Ishikawa (cell line): Measurements from ENCODE around the gene MYL7.

Experiments used
- CEBPB ChIP-seq: IDR thresholded peaks from 2 replicates; pipeline ENCODE4 v1.6.1; 2012
- CREB1 ChIP-seq: IDR thresholded peaks from 2 replicates; pipeline ENCODE4 v1.6.1; 2012; ENCODE audit warnings: low read depth
- EGR1 ChIP-seq: IDR thresholded peaks from 2 replicates; pipeline ENCODE4 v1.6.1; 2012
- EP300 ChIP-seq: IDR thresholded peaks from 2 replicates; pipeline ENCODE4 v1.6.1; 2012; ENCODE audit warnings: borderline replicate concordance
- FOXM1 ChIP-seq: IDR thresholded peaks from 2 replicates; pipeline ENCODE4 v1.6.1; 2012; ENCODE audit warnings: low read depth, borderline replicate concordance
- MAX ChIP-seq: IDR thresholded peaks from 2 replicates; pipeline ENCODE4 v1.6.1; 2012
- NFIC ChIP-seq: IDR thresholded peaks from 2 replicates; pipeline ENCODE4 v1.6.1; 2012
- RAD21 ChIP-seq: IDR thresholded peaks from 2 replicates; pipeline ENCODE4 v1.6.1; 2012; ENCODE audit warnings: low read depth
- REST ChIP-seq: IDR thresholded peaks from 2 replicates; pipeline ENCODE4 v1.6.1; 2012; ENCODE audit warnings: low read depth, mild to moderate bottlenecking
- TAF1 ChIP-seq: IDR thresholded peaks from 2 replicates; pipeline ENCODE4 v1.6.1; 2012; ENCODE audit warnings: low read depth, mild to moderate bottlenecking
- TCF12 ChIP-seq: IDR thresholded peaks from 2 replicates; pipeline ENCODE4 v1.6.1; 2012; ENCODE audit warnings: low read depth
- TEAD4 ChIP-seq: IDR thresholded peaks from 2 replicates; pipeline ENCODE4 v1.6.1; 2012
- USF1 ChIP-seq: IDR thresholded peaks from 2 replicates; pipeline ENCODE4 v1.6.1; 2012
- YY1 ChIP-seq: IDR thresholded peaks from 2 replicates; pipeline ENCODE4 v1.6.1; 2012; ENCODE audit warnings: low read depth
- ZBTB7A ChIP-seq: IDR thresholded peaks from 2 replicates; pipeline ENCODE4 v1.6.1; 2012; ENCODE audit warnings: low read depth

Gene MYL7

GRCh38 chr7:44094365-44094764, 46.8 kb downstream of the MYL7 start:
- TF ChIP-seq TEAD4 (no peak), EP300 (no peak), CREB1 (no peak), YY1 (no peak), EGR1 (no peak)

- TF ChIP-seq REST (no peak), FOXM1 (no peak), TAF1 (no peak), RAD21 (no peak), CREB1 (no peak), MAX (no peak), TEAD4 (no peak), EP300 (no peak), CEBPB (no peak), YY1 (no peak), EGR1 (no peak), ZBTB7A (no peak), TCF12 (no peak), NFIC (no peak), USF1 (no peak)
Measured at GRCh38 chr7:44093102-44093641, 48.0 kb downstream of the MYL7 start.
